HepG2 (cell line): ENCODE results near the gene PIEZO1. TPM values are rescaled to one million over a fixed set of nuclear protein-coding genes. Genes with fewer than 3 reads are reported as not detected.

ENCODE experiments used
- ATAC-seq: fragments of 200-7000 bp; cut with Tn5 transposase; 3 replicates; pipeline ENCODE4 v1.9.1; 2020; ENCODE audit warnings: mild to moderate bottlenecking, moderate library complexity
- BruUV-seq: library from RNA; stranded (reverse); fragments of 400-500 nt; replicated peaks from 2 replicates; lab custom pipeline; 2021; lab: Mats Ljungman, UMichigan
- CTCF ChIA-PET: fragments of 300-600 bp; formaldehyde crosslinking; extraction: SDS; loops from one replicate; lab custom pipeline; 2021; ENCODE audit warnings: low total read pairs, inconsistent platforms, low intra/inter-chr PET ratio; lab: Yijun Ruan, JAX
- POLR2A ChIA-PET: fragments of 350-600 bp; sonication (Branson Sonifier 250); formaldehyde crosslinking; loops from one replicate; lab custom pipeline; 2020; ENCODE audit warnings: antibody characterized with exemption, inconsistent platforms; lab: Yijun Ruan, JAX
- DNase-seq: peaks from one replicate; pipeline ENCODE4 v3.0.0-alpha.2; 2015; ENCODE audit warnings: low spot score
- FAIRE-seq: peaks from 3 replicates; lab custom pipeline; 2011; peaks lifted over from hg19 to GRCh38; lab: Jason Lieb, UNC
- H2AFZ ChIP-seq: one replicate; pipeline ENCODE4 v1.6.1; 2011; ENCODE audit warnings: low read length, inconsistent platforms
- H3K27ac ChIP-seq: fragments of 300-600 bp; 3 replicates; pipeline ENCODE4 v1.8.0; 2011; ENCODE audit warnings: mixed run types, mild to moderate bottlenecking, mixed read lengths, low read length, inconsistent platforms; ENCODE audit not compliant: insufficient read depth; ENCODE audit errors: extremely low read length
- H3K27me3 ChIP-seq, 2 experiments: fragments of 200-600 bp in 1 of 2; 2 replicates in 1 of 2; 3 replicates in 1 of 2; pipeline versions ENCODE4 v1.6.0 to v1.8.0; 2011; ENCODE audit warnings: low read length in 2 of 2, mild to moderate bottlenecking in 2 of 2, moderate library complexity in 2 of 2, inconsistent platforms in 1 of 2; ENCODE audit not compliant: insufficient read depth in 2 of 2, control insufficient read depth in 1 of 2
- H3K36me3 ChIP-seq, 2 experiments: fragments of 200-600 bp in 1 of 2; replicated peaks in 1 of 2; 2 replicates in 1 of 2; 3 replicates in 1 of 2; pipeline versions ENCODE4 v1.5.1 to v1.8.0; 2011; ENCODE audit warnings: low read length in 2 of 2, inconsistent platforms in 1 of 2; ENCODE audit not compliant: insufficient read depth in 2 of 2, control insufficient read depth in 1 of 2
- H3K4me1 ChIP-seq: 2 replicates; pipeline ENCODE4 v1.5.1; 2012; ENCODE audit warnings: low read length, inconsistent platforms; ENCODE audit not compliant: insufficient read depth
- H3K4me2 ChIP-seq: 2 replicates; pipeline ENCODE4 v1.6.0; 2011; ENCODE audit warnings: low read depth, low read length, inconsistent platforms
- H3K4me3 ChIP-seq, 3 experiments: fragments of 200-600 bp in 1 of 3; sonication (generic), shearing (Covaris generic) in 1 of 3; replicated peaks in 1 of 3; 2 replicates each; pipeline ENCODE4 v1.5.1; 2011 to 2016; ENCODE audit warnings: low read length in 3 of 3, inconsistent platforms in 2 of 3, low read depth in 2 of 3, mild to moderate bottlenecking in 2 of 3, control low read depth in 1 of 3, mixed read lengths in 1 of 3; ENCODE audit not compliant: insufficient read depth in 1 of 3
- H3K79me2 ChIP-seq: one replicate; pipeline ENCODE4 v1.6.1; 2011; ENCODE audit warnings: low read length, inconsistent platforms; ENCODE audit not compliant: insufficient read depth
- H3K9ac ChIP-seq: 2 replicates; pipeline ENCODE4 v1.6.0; 2011; ENCODE audit warnings: mild to moderate bottlenecking, low read depth, low read length, inconsistent platforms; ENCODE audit not compliant: insufficient read depth
- H3K9me3 ChIP-seq: 2 replicates; pipeline ENCODE4 v1.5.1; 2012; ENCODE audit warnings: mild to moderate bottlenecking, low read length
- H4K20me1 ChIP-seq: 2 replicates; pipeline ENCODE4 v1.6.0; 2011; ENCODE audit warnings: inconsistent platforms, mild to moderate bottlenecking, low read length, moderate library complexity; ENCODE audit not compliant: insufficient read depth
- BRD4 ChIP-seq: sonication (generic); formaldehyde crosslinking; IDR thresholded peaks from 2 replicates; pipeline ENCODE4 v1.4.0; 2020; ENCODE audit warnings: missing genetic modification reagents
- BRF2 ChIP-seq: sonication (generic); formaldehyde crosslinking; IDR thresholded peaks from 2 replicates; pipeline ENCODE4 v1.8.1; 2022; ENCODE audit warnings: mild to moderate bottlenecking, missing genetic modification reagents
- ERF ChIP-seq: IDR thresholded peaks from 2 replicates; pipeline ENCODE4 v1.6.1; 2018; ENCODE audit warnings: missing biosample characterization, missing genetic modification reagents
- KLF6 ChIP-seq: IDR thresholded peaks from 2 replicates; pipeline ENCODE4 v1.8.0; 2016; ENCODE audit warnings: missing biosample characterization, missing genetic modification reagents
- POLR2AphosphoS5 ChIP-seq: IDR thresholded peaks from 2 replicates; pipeline ENCODE4 v1.6.1; 2012; ENCODE audit warnings: low read depth, low read length
- SETDB1 ChIP-seq: sonication (generic); formaldehyde crosslinking; IDR thresholded peaks from 2 replicates; pipeline ENCODE4 v1.5.1; 2020; ENCODE audit warnings: missing genetic modification reagents, mild to moderate bottlenecking, borderline replicate concordance
- YEATS2 ChIP-seq: sonication (generic); formaldehyde crosslinking; IDR thresholded peaks from 2 replicates; pipeline ENCODE4 v1.4.0; 2020; ENCODE audit warnings: missing genetic modification reagents, borderline replicate concordance
- ZBTB33 ChIP-seq: sonication (generic); formaldehyde crosslinking; IDR thresholded peaks from 2 replicates; pipeline ENCODE4 v1.4.0; 2020; ENCODE audit warnings: missing genetic modification reagents
- ZNF670 ChIP-seq: sonication (generic); formaldehyde crosslinking; IDR thresholded peaks from 2 replicates; pipeline ENCODE4 v1.8.0; 2022; ENCODE audit warnings: mild to moderate bottlenecking, missing genetic modification reagents, borderline replicate concordance
- WGBS: methylation state at CpG from one replicate; pipeline ENCODE4 v1.1.6; 2017; ENCODE audit warnings: low lambda C conversion rate; 5-methylcytosine and 5-hydroxymethylcytosine counted together
- in situ Hi-C: cut with HindIII; loops from 2 replicates; pipeline ENCODE4 v1.10.0; 2017; ENCODE audit warnings: low pct_unique_long_range_greater_than_20kb; ENCODE audit not compliant: extremely low pct_ligation_motif_present
- intact Hi-C: fragments of 100-400 bp; cut with micrococcal nuclease; formaldehyde crosslinking; loops from one replicate; pipeline ENCODE4 v1.10.0; 2022; ENCODE audit not compliant: unreplicated experiment
- polyA plus RNA-seq, 8 experiments: library from polyadenylated mRNA; depleted of rRNA in 3 of 8; stranded (reverse) in 7 of 8; unstranded in 1 of 8; fragments of >200 nt; fragmentation: Illumina TruSeq in 4 of 8; extraction: Trizol in 4 of 8; gene quantifications; 2 replicates each; pipeline versions ENCODE4 v1.2.1 to v1.2.3, GENCODE V29; 2011 to 2016; ENCODE audit warnings: low read depth in 4 of 8, missing spikeins in 1 of 8, mixed read lengths in 1 of 8; ENCODE audit not compliant: insufficient read depth in 1 of 8
- total RNA-seq, 5 experiments: library from RNA; depleted of rRNA; stranded (reverse); fragments of >200 nt; fragmentation: Illumina TruSeq; extraction: Trizol; gene quantifications; 2 replicates each; pipeline ENCODE4 v1.2.3, GENCODE V29; 2016; ENCODE audit warnings: low read depth in 1 of 5
- TF ChIP-seq, protein P1 (sequence below): IDR thresholded peaks from 2 replicates; pipeline ENCODE4 v1.6.1; 2016; ENCODE audit warnings: control low read depth
- TF ChIP-seq, protein P2 (sequence below): sonication (generic); formaldehyde crosslinking; IDR thresholded peaks from 2 replicates; pipeline ENCODE4 v1.5.1; 2020; ENCODE audit warnings: mild to moderate bottlenecking, missing genetic modification reagents, borderline replicate concordance

PIEZO1 gene
- total and polyA plus RNA-seq, 2 of the 13 experiments (the other 11 are each of a cell fraction or from before 2014, with no cell fraction given): 67.9 to 85.0 TPM

GRCh38 chr16:88805340-88805715, 20.3 kb upstream of the PIEZO1 start (continued):
- no peak for TF ChIP-seq BRF2 (CRISPR knock-in tag)
- TF ChIP-seq, protein P1, sequence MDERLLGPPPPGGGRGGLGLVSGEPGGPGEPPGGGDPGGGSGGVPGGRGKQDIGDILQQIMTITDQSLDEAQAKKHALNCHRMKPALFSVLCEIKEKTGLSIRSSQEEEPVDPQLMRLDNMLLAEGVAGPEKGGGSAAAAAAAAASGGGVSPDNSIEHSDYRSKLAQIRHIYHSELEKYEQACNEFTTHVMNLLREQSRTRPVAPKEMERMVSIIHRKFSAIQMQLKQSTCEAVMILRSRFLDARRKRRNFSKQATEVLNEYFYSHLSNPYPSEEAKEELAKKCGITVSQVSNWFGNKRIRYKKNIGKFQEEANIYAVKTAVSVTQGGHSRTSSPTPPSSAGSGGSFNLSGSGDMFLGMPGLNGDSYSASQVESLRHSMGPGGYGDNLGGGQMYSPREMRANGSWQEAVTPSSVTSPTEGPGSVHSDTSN (CRISPR knock-in tag): no peak
- TF ChIP-seq BRD4 (CRISPR knock-in tag): 0 out of 2 replicates have a peak, but pooled peaks have one; percentile 9

- FAIRE-seq (peak; percentile 42), ATAC-seq (peak; percentile 64), DNase-seq (peak; percentile 74)
- no TSS peak for BruUV-seq
- peaks cover 12 to 38% of the 10 kb centered on the region in 2 experiments for H3K36me3 ChIP-seq
- H3K27me3 ChIP-seq: no peaks in the 10 kb centered on the region
- peaks cover 30% of the 10 kb centered on the region for H3K4me1 ChIP-seq
- WGBS: 26% methylated on average over 20 of the region's 39 CpGs
- in situ Hi-C loops: loop anchor here (5.0 kb wide), 1 partner anchor 47 kb away; no protein-coding TSS in a partner anchor
- peak overlapping the region; percentile 77 for H3K9ac ChIP-seq
- CTCF ChIA-PET: no interaction called here
- H3K79me2 ChIP-seq: peaks cover 18% of the 10 kb centered on the region
- H3K4me3 ChIP-seq: peak overlapping the region; percentile 73 to 88 (median 76)
- peak overlapping the region; percentile 99 for H3K4me2 ChIP-seq
- peak overlapping the region; percentile 71 for H3K27ac ChIP-seq
- intact Hi-C loops: no loop called here
- H2AFZ ChIP-seq: no peak overlapping the region
- POLR2A ChIA-PET: interaction anchor here (1.2 to 2.2 kb wide), 2 partner anchors 11 to 45 kb away, joined by 4 to 6 read pairs; no protein-coding TSS in a partner anchor
- H4K20me1 ChIP-seq: no peaks in the 10 kb centered on the region; the same call in 1 of the 2 replicates
- no peaks in the 10 kb centered on the region for H3K9me3 ChIP-seq
- TF ChIP-seq, protein P2, sequence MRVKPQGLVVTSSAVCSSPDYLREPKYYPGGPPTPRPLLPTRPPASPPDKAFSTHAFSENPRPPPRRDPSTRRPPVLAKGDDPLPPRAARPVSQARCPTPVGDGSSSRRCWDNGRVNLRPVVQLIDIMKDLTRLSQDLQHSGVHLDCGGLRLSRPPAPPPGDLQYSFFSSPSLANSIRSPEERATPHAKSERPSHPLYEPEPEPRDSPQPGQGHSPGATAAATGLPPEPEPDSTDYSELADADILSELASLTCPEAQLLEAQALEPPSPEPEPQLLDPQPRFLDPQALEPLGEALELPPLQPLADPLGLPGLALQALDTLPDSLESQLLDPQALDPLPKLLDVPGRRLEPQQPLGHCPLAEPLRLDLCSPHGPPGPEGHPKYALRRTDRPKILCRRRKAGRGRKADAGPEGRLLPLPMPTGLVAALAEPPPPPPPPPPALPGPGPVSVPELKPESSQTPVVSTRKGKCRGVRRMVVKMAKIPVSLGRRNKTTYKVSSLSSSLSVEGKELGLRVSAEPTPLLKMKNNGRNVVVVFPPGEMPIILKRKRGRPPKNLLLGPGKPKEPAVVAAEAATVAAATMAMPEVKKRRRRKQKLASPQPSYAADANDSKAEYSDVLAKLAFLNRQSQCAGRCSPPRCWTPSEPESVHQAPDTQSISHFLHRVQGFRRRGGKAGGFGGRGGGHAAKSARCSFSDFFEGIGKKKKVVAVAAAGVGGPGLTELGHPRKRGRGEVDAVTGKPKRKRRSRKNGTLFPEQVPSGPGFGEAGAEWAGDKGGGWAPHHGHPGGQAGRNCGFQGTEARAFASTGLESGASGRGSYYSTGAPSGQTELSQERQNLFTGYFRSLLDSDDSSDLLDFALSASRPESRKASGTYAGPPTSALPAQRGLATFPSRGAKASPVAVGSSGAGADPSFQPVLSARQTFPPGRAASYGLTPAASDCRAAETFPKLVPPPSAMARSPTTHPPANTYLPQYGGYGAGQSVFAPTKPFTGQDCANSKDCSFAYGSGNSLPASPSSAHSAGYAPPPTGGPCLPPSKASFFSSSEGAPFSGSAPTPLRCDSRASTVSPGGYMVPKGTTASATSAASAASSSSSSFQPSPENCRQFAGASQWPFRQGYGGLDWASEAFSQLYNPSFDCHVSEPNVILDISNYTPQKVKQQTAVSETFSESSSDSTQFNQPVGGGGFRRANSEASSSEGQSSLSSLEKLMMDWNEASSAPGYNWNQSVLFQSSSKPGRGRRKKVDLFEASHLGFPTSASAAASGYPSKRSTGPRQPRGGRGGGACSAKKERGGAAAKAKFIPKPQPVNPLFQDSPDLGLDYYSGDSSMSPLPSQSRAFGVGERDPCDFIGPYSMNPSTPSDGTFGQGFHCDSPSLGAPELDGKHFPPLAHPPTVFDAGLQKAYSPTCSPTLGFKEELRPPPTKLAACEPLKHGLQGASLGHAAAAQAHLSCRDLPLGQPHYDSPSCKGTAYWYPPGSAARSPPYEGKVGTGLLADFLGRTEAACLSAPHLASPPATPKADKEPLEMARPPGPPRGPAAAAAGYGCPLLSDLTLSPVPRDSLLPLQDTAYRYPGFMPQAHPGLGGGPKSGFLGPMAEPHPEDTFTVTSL (CRISPR knock-in tag): no peak
- TF ChIP-seq ERF: peak; percentile 68; the same call in 1 of the 2 replicates
- peak; percentile 72 for TF ChIP-seq ZBTB33 (CRISPR knock-in tag)
- TF ChIP-seq ZNF670 (CRISPR knock-in tag): no peak
- peak; percentile 22; the same call in 1 of the 2 replicates for TF ChIP-seq POLR2AphosphoS5
- TF ChIP-seq KLF6 (CRISPR knock-in tag): peak; percentile 74; the same call in 1 of the 2 replicates
- TF ChIP-seq YEATS2: 0 out of 2 replicates have a peak, but pooled peaks have one; percentile 50
- TF ChIP-seq SETDB1 (CRISPR knock-in tag): 0 out of 2 replicates have a peak, but pooled peaks have one; percentile 16
Measured at GRCh38 chr16:88804552-88805339, 19.7 kb upstream of the PIEZO1 start.
